Heart left ventricle (tissue), 13 donors: ENCODE data around the gene MB21D2.

ENCODE experiments used
- POLR2A ChIP-seq, 2 donors: fragments of 450-650 bp; IDR thresholded peaks; one replicate each; pipeline ENCODE4 v1.6.1; 2017; ENCODE audit warnings: antibody characterized with exemption in 2 of 2, mild to moderate bottlenecking in 2 of 2, moderate library complexity in 2 of 2
- TF ChIP-seq, protein P1 (sequence below), 12 donors: fragments of 200-600 bp; sonication (generic) in 4 of 12; IDR thresholded peaks; one replicate each; pipeline versions ENCODE4 v1.5.0 to v1.8.0; 2018 to 2022; ENCODE audit warnings: antibody characterized with exemption in 12 of 12, mild to moderate bottlenecking in 5 of 12
- donor health status: ischemic (EF 13 %, LVEDD 7.1; RV severe dilation, severe dysfunction).
- donor health status: DM: no; HTN: yes; CAD: no.
- donor health status: DM: no; HTN: no; CAD: no.
- donor health status: ischemic (EF 25% LVEDD 6.9; RV normal size, moderate dysfunction).
- donor health status: ischemic (EF 25% LVEDD 5.7; RV mildly dilated, moderate dysfunction).
- donor health status: ischemic (EF 35%, LVEDD 5.7; RV mildly dilated, moderate dysfunction).
- donor health status: nonischemic (EF 11% LVEDD 7.7; RV severe dilation, severe dysfunction).
- donor health status: DM: yes; HTN: yes; CAD: no.
- donor health status: PGD.
- donor health status: ischemic (EF 29% LVEDD 5.4; RV normal size, mild dysfunction).
- donor health status: nonischemic (EF 23%, LVEDD 6.1; RV moderate dilation, normal function).

DNA sequence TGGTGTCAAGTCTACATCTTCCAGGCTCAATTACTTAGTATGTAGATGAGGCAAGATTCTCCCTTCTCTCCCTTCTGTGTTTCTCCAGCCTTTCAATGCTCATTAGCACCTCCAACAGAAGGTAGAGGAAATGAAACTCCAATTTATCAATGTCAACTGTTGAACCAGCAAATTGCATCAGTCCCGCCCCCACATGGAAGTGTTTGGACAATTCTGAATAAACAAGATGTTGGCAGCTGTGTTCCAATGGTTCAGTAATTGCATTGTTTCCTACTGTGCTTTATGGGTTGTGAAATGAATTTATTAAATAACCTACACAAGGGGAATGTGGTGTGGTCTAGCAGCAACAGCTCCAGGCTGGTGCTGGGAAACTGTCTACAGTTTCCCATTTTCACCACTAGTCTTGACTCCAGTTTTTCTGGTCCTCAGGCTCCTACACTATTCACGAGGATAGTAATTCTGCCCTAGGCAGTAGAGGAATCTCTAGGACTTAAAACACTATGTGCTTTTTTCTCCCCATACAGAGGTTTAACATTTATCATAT, 91.9 kb downstream of the MB21D2 start:
- TF ChIP-seq, protein P1, sequence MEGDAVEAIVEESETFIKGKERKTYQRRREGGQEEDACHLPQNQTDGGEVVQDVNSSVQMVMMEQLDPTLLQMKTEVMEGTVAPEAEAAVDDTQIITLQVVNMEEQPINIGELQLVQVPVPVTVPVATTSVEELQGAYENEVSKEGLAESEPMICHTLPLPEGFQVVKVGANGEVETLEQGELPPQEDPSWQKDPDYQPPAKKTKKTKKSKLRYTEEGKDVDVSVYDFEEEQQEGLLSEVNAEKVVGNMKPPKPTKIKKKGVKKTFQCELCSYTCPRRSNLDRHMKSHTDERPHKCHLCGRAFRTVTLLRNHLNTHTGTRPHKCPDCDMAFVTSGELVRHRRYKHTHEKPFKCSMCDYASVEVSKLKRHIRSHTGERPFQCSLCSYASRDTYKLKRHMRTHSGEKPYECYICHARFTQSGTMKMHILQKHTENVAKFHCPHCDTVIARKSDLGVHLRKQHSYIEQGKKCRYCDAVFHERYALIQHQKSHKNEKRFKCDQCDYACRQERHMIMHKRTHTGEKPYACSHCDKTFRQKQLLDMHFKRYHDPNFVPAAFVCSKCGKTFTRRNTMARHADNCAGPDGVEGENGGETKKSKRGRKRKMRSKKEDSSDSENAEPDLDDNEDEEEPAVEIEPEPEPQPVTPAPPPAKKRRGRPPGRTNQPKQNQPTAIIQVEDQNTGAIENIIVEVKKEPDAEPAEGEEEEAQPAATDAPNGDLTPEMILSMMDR (IDR thresholded peaks at IDR 0.05): peak in 2 of 12 donors; percentile 8 to 14
- TF ChIP-seq POLR2A (IDR thresholded peaks at IDR 0.05): no peak
